Rectal smooth muscle tissue (tissue), 1 donor: ENCODE measurements around the gene DRC1.
"Not testable (repeated sequence)": the region's sequence is repeated elsewhere in the genome, so short reads cannot be mapped to it uniquely, and the experiment has no call there.

Source experiments
- H3K27ac ChIP-seq: one replicate; pipeline ENCODE4 v1.7.0; 2013; ENCODE audit warnings: low read depth, low read length, inconsistent platforms
- H3K27me3 ChIP-seq: one replicate; pipeline ENCODE4 v1.7.0; 2013; ENCODE audit warnings: low read length; ENCODE audit not compliant: control insufficient read depth, insufficient read depth
- H3K36me3 ChIP-seq: one replicate; pipeline ENCODE4 v1.7.0; 2013; ENCODE audit warnings: low read length; ENCODE audit not compliant: control insufficient read depth, insufficient read depth
- H3K4me1 ChIP-seq: one replicate; pipeline ENCODE4 v1.7.0; 2013; ENCODE audit warnings: low read length; ENCODE audit not compliant: control insufficient read depth, insufficient read depth
- H3K4me3 ChIP-seq: one replicate; pipeline ENCODE4 v1.7.0; 2013; ENCODE audit warnings: low read length
- H3K9ac ChIP-seq: one replicate; pipeline ENCODE4 v1.7.0; 2013; ENCODE audit warnings: low read length

Gene DRC1

DNA sequence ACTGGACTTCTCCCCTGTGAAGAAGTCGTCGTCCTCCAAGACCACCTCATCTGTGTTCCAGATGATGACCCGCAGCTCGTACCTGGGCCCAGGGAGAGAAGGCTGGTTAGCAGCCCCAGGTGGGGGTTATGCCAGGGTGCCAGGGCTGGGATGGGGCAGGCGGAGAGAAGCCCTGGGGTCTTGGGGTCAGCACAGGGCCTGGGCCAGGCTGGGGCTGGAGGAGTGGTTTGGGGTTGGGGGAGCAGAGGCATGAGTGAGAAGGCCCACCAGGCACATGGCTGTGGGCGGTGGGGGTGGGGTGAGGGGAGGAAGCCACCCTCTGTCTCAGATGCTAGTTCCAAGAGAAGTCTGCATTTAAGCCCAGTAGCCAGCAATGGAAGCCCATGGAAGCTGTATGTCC, 60.4 kb downstream of the DRC1 start:
- Histone ChIP-seq H3K4me3 (no peak overlapping the region), H3K9ac (no peak overlapping the region), H3K27me3 (no peaks in the 10 kb centered on the region), H3K4me1 (no peaks in the 10 kb centered on the region), H3K36me3 (no peaks in the 10 kb centered on the region), H3K27ac (no peak overlapping the region)

- no peak overlapping the region for H3K4me3 ChIP-seq
These were observed 61.0 kb downstream of the DRC1 start for GRCh38 chr2:26462511-26463243.

GRCh38 chr2:26463244-26464192, 61.8 kb downstream of the DRC1 start:
- Histone ChIP-seq H3K4me3 (no peak overlapping the region), H3K9ac (no peak overlapping the region), H3K36me3 (no peaks in the 10 kb centered on the region), H3K27me3 (no peaks in the 10 kb centered on the region), H3K4me1 (no peaks in the 10 kb centered on the region), H3K27ac (no peak overlapping the region)

More at GRCh38 chr2:26462511-26463243, 61.0 kb downstream of the DRC1 start:
- H3K36me3 ChIP-seq, result no peaks in the 10 kb centered on the region
- H3K9ac ChIP-seq, result no peak overlapping the region
- H3K4me1 ChIP-seq, result no peaks in the 10 kb centered on the region
- no peak overlapping the region for H3K27ac ChIP-seq
- H3K27me3 ChIP-seq, result no peaks in the 10 kb centered on the region

DNA sequence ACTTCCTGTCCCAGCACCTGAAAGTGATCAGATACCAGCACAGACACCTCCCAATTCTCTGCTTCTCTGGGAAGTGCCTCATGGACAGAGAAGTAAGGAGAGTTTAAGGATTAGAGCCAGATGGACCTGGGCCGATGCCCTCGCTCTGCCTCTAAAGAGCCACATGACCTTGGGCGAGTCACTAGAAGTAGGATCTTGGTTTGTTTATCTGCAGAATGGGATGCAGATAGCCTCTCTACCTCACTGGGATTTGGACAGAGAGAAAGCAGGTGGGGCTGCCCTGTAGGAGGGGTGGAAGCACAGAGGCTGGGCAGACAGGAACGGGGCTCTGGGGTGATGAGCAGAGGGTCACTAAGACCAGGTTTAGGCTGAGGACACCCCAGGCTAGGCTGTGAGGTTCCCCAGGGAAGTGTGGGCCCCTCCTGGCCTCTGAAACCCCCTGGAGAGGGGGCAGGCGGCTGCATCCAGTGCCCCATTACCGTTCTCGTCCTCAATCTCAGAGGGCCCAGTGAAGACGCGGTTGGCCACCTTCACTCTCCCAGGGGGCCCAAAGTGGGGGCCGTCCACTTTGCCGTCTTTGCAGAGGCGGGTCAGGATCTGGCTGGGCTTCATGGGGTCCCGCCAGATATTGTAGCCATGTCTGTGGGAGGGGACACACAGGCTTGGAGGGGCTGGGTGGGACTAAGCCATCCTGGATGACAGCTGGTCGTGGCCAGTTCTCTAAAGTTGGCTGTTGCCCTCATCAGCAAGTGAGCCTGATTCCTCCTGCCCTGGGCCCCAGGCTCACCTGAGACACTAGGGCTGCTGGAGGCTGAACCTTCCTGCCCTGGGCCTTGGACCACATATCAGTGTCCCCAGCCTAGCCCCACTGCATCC, 62.9 kb downstream of the DRC1 start:
- Histone ChIP-seq H3K36me3 (no peaks in the 10 kb centered on the region), H3K4me1 (no peaks in the 10 kb centered on the region), H3K9ac (no peak overlapping the region), H3K4me3 (no peak overlapping the region), H3K27ac (no peak overlapping the region), H3K27me3 (no peaks in the 10 kb centered on the region)

DNA sequence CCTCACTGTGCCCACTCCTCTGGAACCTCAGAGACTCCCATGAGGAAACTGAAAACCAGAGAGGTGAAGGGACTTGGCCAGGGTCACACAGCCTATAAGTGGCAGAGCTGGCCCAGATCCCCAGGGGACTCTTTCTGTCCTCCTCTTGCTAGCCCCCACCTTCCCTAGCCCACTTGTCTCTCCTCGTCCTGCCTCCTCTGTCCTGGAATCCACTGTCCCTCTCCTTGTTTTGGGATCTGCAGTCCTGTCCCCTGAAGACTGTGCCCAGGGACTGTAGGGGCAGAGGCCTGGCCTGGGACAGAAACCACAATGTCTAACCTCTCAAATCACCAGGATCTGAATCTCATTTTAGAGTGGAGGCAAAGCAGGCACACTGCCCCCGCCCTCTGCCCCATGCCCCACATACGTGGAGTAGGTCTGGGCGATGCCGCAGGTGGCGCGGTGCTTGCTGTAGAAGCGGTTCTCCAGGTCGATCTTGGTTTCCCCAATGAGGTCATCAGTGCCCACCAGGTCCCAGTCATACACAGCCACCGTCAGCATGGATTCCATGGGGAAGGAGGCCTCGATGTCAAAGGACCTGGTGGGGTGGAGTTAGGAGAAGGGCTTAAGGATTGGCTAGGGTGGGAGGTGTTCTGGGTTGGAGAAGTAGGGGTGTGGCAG, 63.7 kb downstream of the DRC1 start:
- no peaks in the 10 kb centered on the region for H3K36me3 ChIP-seq
- H3K27ac ChIP-seq, result no peak overlapping the region
- no peak overlapping the region for H3K4me3 ChIP-seq
- H3K27me3 ChIP-seq, result no peaks in the 10 kb centered on the region
- no peaks in the 10 kb centered on the region for H3K4me1 ChIP-seq
- H3K9ac ChIP-seq, result no peak overlapping the region

DNA sequence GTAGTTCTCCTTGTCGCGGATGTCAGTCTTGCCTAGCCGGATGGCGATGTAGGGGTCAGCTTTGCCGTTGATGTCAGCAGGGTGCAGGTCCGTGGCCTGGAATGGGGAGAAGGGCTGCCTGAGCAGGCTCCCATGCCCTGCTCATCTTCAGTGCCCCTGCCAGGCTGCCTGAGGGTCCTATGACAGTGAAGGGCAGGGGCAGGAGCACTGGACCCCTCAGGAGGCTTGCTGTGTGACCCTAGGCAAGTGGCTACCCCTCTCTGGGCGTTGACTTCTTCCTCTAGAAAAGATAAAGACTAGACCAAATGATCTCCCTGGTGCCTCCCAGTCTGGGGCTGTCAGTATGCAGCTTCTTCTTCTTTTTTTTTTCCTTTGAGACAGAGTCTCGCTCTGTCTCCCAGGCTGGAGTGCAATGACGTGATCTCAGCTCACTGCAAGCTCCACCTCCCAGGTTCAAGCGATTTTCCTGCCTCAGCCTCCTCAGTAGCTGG, 64.3 kb downstream of the DRC1 start:
- no peaks in the 10 kb centered on the region for H3K36me3 ChIP-seq
- no peak overlapping the region for H3K9ac ChIP-seq
- no peak overlapping the region for H3K4me3 ChIP-seq
- H3K27ac ChIP-seq, result no peak overlapping the region
- no peaks in the 10 kb centered on the region for H3K27me3 ChIP-seq
- no peaks in the 10 kb centered on the region for H3K4me1 ChIP-seq

DNA sequence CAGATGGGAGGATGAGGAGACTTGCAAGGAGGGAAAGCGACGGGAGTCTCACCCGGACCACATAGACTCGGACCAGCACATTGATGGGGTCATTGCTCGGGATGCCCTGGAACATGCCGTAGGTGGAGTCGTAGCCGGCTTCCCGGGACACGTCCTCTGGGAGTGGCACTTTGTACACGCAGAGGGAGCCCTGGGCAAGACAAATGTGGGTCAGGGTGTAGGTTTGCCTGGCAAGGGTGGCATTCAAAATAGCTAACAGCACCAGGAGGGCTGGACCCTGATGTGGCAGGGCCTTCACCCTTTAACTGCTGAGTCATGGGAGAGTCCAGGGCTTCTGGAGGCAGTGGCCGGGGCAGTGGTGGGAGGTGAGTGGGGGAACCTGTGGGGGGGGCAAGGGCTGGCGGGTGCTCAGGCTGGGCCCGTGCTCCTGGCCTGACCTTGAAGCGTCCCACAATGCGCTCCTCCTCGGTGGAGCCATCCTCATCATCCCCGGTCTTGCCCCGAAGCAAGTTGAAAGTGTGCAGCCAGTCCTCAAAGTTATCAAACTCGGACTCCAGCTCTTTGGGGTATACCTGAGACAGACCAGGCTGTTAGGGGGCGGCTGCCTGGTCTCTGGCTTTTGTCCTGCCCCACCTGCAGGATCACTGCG, 65.1 kb downstream of the DRC1 start:
- Histone ChIP-seq H3K9ac (no peak overlapping the region), H3K4me3 (no peak overlapping the region), H3K36me3 (no peaks in the 10 kb centered on the region), H3K27ac (no peak overlapping the region), H3K4me1 (no peaks in the 10 kb centered on the region), H3K27me3 (no peaks in the 10 kb centered on the region)

- H3K27ac ChIP-seq, H3K9ac ChIP-seq, H3K4me1 ChIP-seq, H3K4me3 ChIP-seq, H3K36me3 ChIP-seq, H3K27me3 ChIP-seq: not testable (repeated sequence)
These were observed 66.8 kb downstream of the DRC1 start for GRCh38 chr2:26468544-26468943.

GRCh38 chr2:26469092-26469710, 67.5 kb downstream of the DRC1 start:
- Histone ChIP-seq H3K4me3 (no peak overlapping the region), H3K9ac (no peak overlapping the region), H3K4me1 (no peaks in the 10 kb centered on the region), H3K36me3 (no peaks in the 10 kb centered on the region), H3K27me3 (no peaks in the 10 kb centered on the region), H3K27ac (no peak overlapping the region)

DNA sequence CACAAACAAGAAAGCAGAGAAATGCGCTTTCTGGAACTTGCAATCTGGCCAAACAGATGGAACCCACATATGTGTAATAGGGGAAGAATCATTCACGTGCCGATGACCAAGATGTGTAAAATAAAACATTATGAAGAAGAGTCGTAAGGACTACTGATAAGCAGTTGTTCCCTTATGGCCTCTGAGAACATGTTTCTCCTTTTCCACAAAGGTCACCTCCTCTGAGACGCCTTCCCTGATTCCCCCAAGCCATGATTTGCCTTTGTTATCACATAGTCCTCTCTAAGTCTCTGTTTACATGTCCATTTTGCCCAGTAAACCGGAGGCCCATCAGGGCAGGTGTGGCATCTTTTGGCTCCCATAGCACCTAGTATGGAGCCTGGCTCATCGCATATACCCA, 68.2 kb downstream of the DRC1 start:
- H3K27me3 ChIP-seq, result no peaks in the 10 kb centered on the region
- H3K4me3 ChIP-seq, result no peak overlapping the region
- H3K9ac ChIP-seq, result no peak overlapping the region
- H3K27ac ChIP-seq, result no peak overlapping the region
- no peaks in the 10 kb centered on the region for H3K36me3 ChIP-seq
- no peaks in the 10 kb centered on the region for H3K4me1 ChIP-seq

- Histone ChIP-seq H3K9ac (no peak overlapping the region), H3K36me3 (no peaks in the 10 kb centered on the region), H3K27me3 (no peaks in the 10 kb centered on the region), H3K27ac (no peak overlapping the region), H3K4me3 (no peak overlapping the region), H3K4me1 (no peaks in the 10 kb centered on the region)
These were observed 69.0 kb downstream of the DRC1 start for GRCh38 chr2:26470601-26471260.
